MCF 10A (cell line): Measurements from ENCODE around the gene MAPKBP1. TPM values are rescaled to one million over a fixed set of nuclear protein-coding genes. Genes with fewer than 3 reads are reported as not detected.

ENCODE experiments used
- BruUV-seq: library from RNA; stranded (reverse); fragments of 400-500 nt; replicated peaks from 2 replicates; lab custom pipeline; 2021; lab: Mats Ljungman, UMichigan
- CTCF ChIA-PET: fragments of 300-600 bp; sonication (Branson Sonifier 250); formaldehyde crosslinking; extraction: SDS; loops from one replicate; lab custom pipeline; 2021; ENCODE audit warnings: antibody characterized with exemption, inconsistent platforms; lab: Yijun Ruan, JAX
- POLR2A ChIA-PET: fragments of 300-600, 350-650 bp; sonication (Branson Sonifier 250); formaldehyde crosslinking; extraction: SDS; loops from one replicate; lab custom pipeline; 2020; ENCODE audit warnings: antibody characterized with exemption, inconsistent platforms; lab: Yijun Ruan, JAX
- DNase-seq: peaks from one replicate; pipeline ENCODE4 v3.0.0-alpha.2; 2018; ENCODE audit not compliant: unreplicated experiment
- H3K27ac Mint-ChIP-seq: one replicate; pipeline ENCODE4 v1.8.0; 2022; ENCODE audit warnings: mild to moderate bottlenecking, low read depth, mixed read lengths; ENCODE audit not compliant: unreplicated experiment
- H3K27me3 Mint-ChIP-seq: one replicate; pipeline ENCODE4 v1.8.0; 2022; ENCODE audit warnings: mixed read lengths; ENCODE audit not compliant: insufficient read depth, unreplicated experiment
- H3K36me3 Mint-ChIP-seq: one replicate; pipeline ENCODE4 v1.8.0; 2022; ENCODE audit warnings: mild to moderate bottlenecking, moderate library complexity, mixed read lengths; ENCODE audit not compliant: insufficient read depth, unreplicated experiment
- H3K4me1 Mint-ChIP-seq: one replicate; pipeline ENCODE4 v1.8.0; 2022; ENCODE audit warnings: mixed read lengths; ENCODE audit not compliant: insufficient read depth, unreplicated experiment
- H3K4me3 Mint-ChIP-seq: one replicate; pipeline ENCODE4 v1.8.0; 2022; ENCODE audit warnings: mild to moderate bottlenecking, moderate library complexity, mixed read lengths; ENCODE audit not compliant: unreplicated experiment
- H3K9me3 Mint-ChIP-seq: one replicate; pipeline ENCODE4 v1.8.0; 2022; ENCODE audit warnings: mixed read lengths; ENCODE audit not compliant: unreplicated experiment
- CTCF ChIP-seq: fragments of 200-600 bp; IDR thresholded peaks from one replicate; pipeline ENCODE4 v1.8.0; 2022; ENCODE audit warnings: antibody characterized with exemption, mild to moderate bottlenecking; ENCODE audit not compliant: unreplicated experiment
- intact Hi-C: fragments of 100-400 bp; cut with micrococcal nuclease; formaldehyde crosslinking; loops from 2 replicates; pipeline ENCODE4 v1.14.1; 2022
- total RNA-seq: library from RNA; stranded (reverse); gene quantifications from 2 replicates; pipeline ENCODE4 v1.2.3, GENCODE V29; 2022

Gene MAPKBP1
- total RNA-seq, 1 experiment from 2014 or later, result 35.0 TPM

- H3K9me3 Mint-ChIP-seq, result no peaks in the 10 kb centered on the region
- H3K4me1 Mint-ChIP-seq, result peaks cover 27% of the 10 kb centered on the region
- no peak overlapping the region for H3K4me3 Mint-ChIP-seq
- POLR2A ChIA-PET, result interaction anchor here (0.7 to 19.2 kb wide), 5 partner anchors 10 to 162 kb away, joined by 3 to 486 read pairs (median 7); no protein-coding TSS in a partner anchor
- DNase-seq, result no peak
- no TSS peak for BruUV-seq
- intact Hi-C loops, result no loop called here
- no peak overlapping the region for H3K27ac Mint-ChIP-seq
- no peaks in the 10 kb centered on the region for H3K27me3 Mint-ChIP-seq
- H3K36me3 Mint-ChIP-seq, result peaks cover 19% of the 10 kb centered on the region
- TF ChIP-seq CTCF, result no peak
- CTCF ChIA-PET, result interaction anchor here (0.6 to 3.3 kb wide), 5 partner anchors 9 to 317 kb away, joined by 3 to 19 read pairs (median 5); no protein-coding TSS in a partner anchor
Measured at GRCh38 chr15:41782371-41783282, 8.3 kb downstream of the MAPKBP1 start.

GRCh38 chr15:41783296-41783695, 9.0 kb downstream of the MAPKBP1 start:
- no peak for DNase-seq
- ChIA-PET CTCF (interaction anchor here (0.6 to 3.3 kb wide), 4 partner anchors 10 to 88 kb away, joined by 3 to 19 read pairs (median 4); no protein-coding TSS in a partner anchor), POLR2A (interaction anchor here (1.2 to 19.2 kb wide), 3 partner anchors 13 to 65 kb away, joined by 3 to 486 read pairs (median 7); no protein-coding TSS in a partner anchor)
- intact Hi-C loops, result no loop called here
- Mint-ChIP-seq H3K9me3 (no peaks in the 10 kb centered on the region), H3K4me3 (no peak overlapping the region), H3K4me1 (peaks cover 23% of the 10 kb centered on the region), H3K27ac (no peak overlapping the region), H3K27me3 (no peaks in the 10 kb centered on the region), H3K36me3 (peaks cover 14% of the 10 kb centered on the region)
- no TSS peak for BruUV-seq
- TF ChIP-seq CTCF, result no peak

- Mint-ChIP-seq H3K9me3 (no peaks in the 10 kb centered on the region), H3K4me3 (no peak overlapping the region), H3K36me3 (peaks cover 6% of the 10 kb centered on the region), H3K4me1 (peaks cover 35% of the 10 kb centered on the region), H3K27ac (no peak overlapping the region), H3K27me3 (no peaks in the 10 kb centered on the region)
- no TSS peak for BruUV-seq
- TF ChIP-seq CTCF, result no peak
- CTCF ChIA-PET, result interaction anchor here (2.2 to 2.4 kb wide), 2 partner anchors 11 to 14 kb away, joined by 11 to 12 read pairs; partner anchors contain the start of gene MAPKBP1
- no peak for DNase-seq
- POLR2A ChIA-PET, result interaction anchor here (1.3 to 12.5 kb wide), 3 partner anchors 11 to 16 kb away, joined by 4 to 193 read pairs (median 24); partner anchors contain the start of gene MAPKBP1
- intact Hi-C loops, result no loop called here
Measured at GRCh38 chr15:41788262-41788661, 14.0 kb downstream of the MAPKBP1 start.

GRCh38 chr15:41789236-41789635, 15.0 kb downstream of the MAPKBP1 start:
- H3K36me3 Mint-ChIP-seq, result peaks cover 2% of the 10 kb centered on the region
- POLR2A ChIA-PET, result interaction anchor here (0.7 to 12.5 kb wide), 5 partner anchors 9 to 16 kb away, joined by 3 to 193 read pairs (median 7); partner anchors contain the start of gene MAPKBP1
- no peak overlapping the region for H3K4me3 Mint-ChIP-seq
- intact Hi-C loops, result no loop called here
- no peaks in the 10 kb centered on the region for H3K9me3 Mint-ChIP-seq
- TF ChIP-seq CTCF, result no peak
- CTCF ChIA-PET, result interaction anchor here (2.2 to 2.4 kb wide), 2 partner anchors 12 to 15 kb away, joined by 11 to 12 read pairs; partner anchors contain the start of gene MAPKBP1
- no TSS peak for BruUV-seq
- no peak for DNase-seq
- H3K27me3 Mint-ChIP-seq, result no peaks in the 10 kb centered on the region
- peaks cover 42% of the 10 kb centered on the region for H3K4me1 Mint-ChIP-seq
- peak overlapping the region; percentile 86 for H3K27ac Mint-ChIP-seq
